HAP-1 (cell line): ENCODE measurements around the gene ACVR1C.

ENCODE experiments used
- DNase-seq, 2 experiments: peaks; one replicate each; pipeline ENCODE4 v3.0.0-alpha.2; 2016 to 2020; ENCODE audit warnings: low spot score in 2 of 2
- H3K27me3 ChIP-seq: fragments of 250-450 bp; sonication (Bioruptor Pico); 2 replicates; pipeline ENCODE4 v1.5.1; 2020; ENCODE audit warnings: low read depth, mild to moderate bottlenecking, moderate library complexity
- H3K36me3 ChIP-seq: fragments of 250-450 bp; sonication (Bioruptor Pico); replicated peaks from 2 replicates; pipeline ENCODE4 v1.5.1; 2020; ENCODE audit warnings: mild to moderate bottlenecking
- H3K4me1 ChIP-seq: fragments of 250-450 bp; sonication (Bioruptor Pico); 2 replicates; pipeline ENCODE4 v1.5.1; 2020; ENCODE audit warnings: mild to moderate bottlenecking
- H3K4me3 ChIP-seq: fragments of 250-450 bp; sonication (Bioruptor Pico); 2 replicates; pipeline ENCODE4 v1.5.1; 2020; ENCODE audit warnings: mild to moderate bottlenecking, moderate library complexity
- H3K9me3 ChIP-seq: fragments of 250-450 bp; sonication (Bioruptor Pico); 2 replicates; pipeline ENCODE4 v1.5.1; 2020; ENCODE audit warnings: mild to moderate bottlenecking, moderate library complexity
- in situ Hi-C: fragments of 300-500 bp; cut with MboI; formaldehyde crosslinking; loops from 3 replicates; pipeline ENCODE4 v1.14.3; 2020; ENCODE audit warnings: low sequenced_read_pairs, inconsistent platforms, mixed read lengths

ACVR1C gene

DNA sequence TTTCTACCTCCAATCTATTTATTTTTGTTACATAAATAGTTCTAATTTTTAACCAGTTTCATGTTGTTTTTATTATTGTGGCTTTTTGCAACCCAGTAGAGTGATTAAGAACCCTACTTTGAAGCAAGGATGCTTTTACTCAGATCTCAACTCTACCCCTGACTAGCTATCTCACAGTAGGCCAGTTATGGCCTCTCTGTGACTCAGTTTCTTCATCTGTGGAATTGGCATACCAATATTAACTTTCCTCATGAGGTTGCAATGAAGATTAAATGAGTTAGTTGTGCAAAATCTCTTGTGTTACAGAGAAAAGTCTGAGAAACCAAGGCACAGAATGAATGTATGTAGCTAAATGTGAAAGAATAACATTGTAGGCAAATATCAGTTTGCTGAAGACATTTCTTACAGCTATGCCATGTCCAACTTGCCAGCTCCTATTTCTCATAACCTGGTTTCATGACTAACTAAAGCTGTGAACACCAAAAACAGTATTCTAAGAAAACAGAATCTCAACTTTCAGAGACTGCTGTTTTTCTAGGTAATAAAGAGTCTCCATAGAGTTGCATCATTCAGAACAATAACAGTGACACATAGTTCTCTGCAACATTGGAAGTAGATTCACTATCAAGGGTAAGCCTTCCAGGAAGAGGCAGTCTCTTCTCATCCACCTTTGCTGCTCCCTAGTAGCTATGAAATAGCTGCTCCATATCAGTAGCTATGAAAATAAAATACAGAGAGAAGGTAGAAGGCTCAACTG, 151.5 kb downstream of the ACVR1C start:
- Histone ChIP-seq H3K4me1 (no peaks in the 10 kb centered on the region), H3K36me3 (no peaks in the 10 kb centered on the region), H3K9me3 (no peaks in the 10 kb centered on the region; the same call in 1 of the 2 replicates), H3K27me3 (no peaks in the 10 kb centered on the region; the same call in 1 of the 2 replicates), H3K4me3 (no peak overlapping the region)
- DNase-seq: no peak
- in situ Hi-C loops: no loop called here
